Suprapubic skin (tissue), 4 donors: Measurements from ENCODE around the gene RING1. TPM values are rescaled to one million over a fixed set of nuclear protein-coding genes. Genes with fewer than 3 reads are reported as not detected.

Experiments used
- DNase-seq, 2 donors: peaks; one replicate each; pipeline ENCODE4 v3.0.0-alpha.2; 2019; ENCODE audit warnings: low spot score in 2 of 2
- H3K27ac ChIP-seq: fragments of 200-600 bp; sonication (generic); one replicate; pipeline ENCODE4 v1.5.1; 2019
- H3K27me3 ChIP-seq: fragments of 200-600 bp; sonication (generic); one replicate; pipeline ENCODE4 v1.5.1; 2019
- H3K36me3 ChIP-seq: fragments of 200-600 bp; sonication (generic); one replicate; pipeline ENCODE4 v1.5.1; 2019
- H3K4me1 ChIP-seq: fragments of 200-600 bp; sonication (generic); one replicate; pipeline ENCODE4 v1.5.1; 2019
- H3K4me3 ChIP-seq: fragments of 200-600 bp; sonication (generic); one replicate; pipeline ENCODE4 v1.5.1; 2019; ENCODE audit warnings: mild to moderate bottlenecking
- H3K9me3 ChIP-seq: fragments of 200-600 bp; sonication (generic); one replicate; pipeline ENCODE4 v1.5.1; 2019
- EP300 ChIP-seq: sonication (generic); formaldehyde crosslinking; IDR thresholded peaks from one replicate; pipeline ENCODE4 v1.6.1; 2017; ENCODE audit warnings: antibody characterized with exemption
- POLR2A ChIP-seq, 2 donors: fragments of 450-650 bp; IDR thresholded peaks; one replicate each; pipeline ENCODE4 v1.6.1; 2017; ENCODE audit warnings: antibody characterized with exemption in 2 of 2, mild to moderate bottlenecking in 2 of 2, moderate library complexity in 2 of 2
- POLR2AphosphoS5 ChIP-seq, 3 donors: sonication (generic); formaldehyde crosslinking; IDR thresholded peaks; one replicate each; pipeline ENCODE4 v1.6.1; 2017; ENCODE audit warnings: antibody characterized with exemption in 3 of 3
- WGBS: methylation state at CpG from one replicate; pipeline ENCODE4 v1.1.5; 2018; 5-methylcytosine and 5-hydroxymethylcytosine counted together
- total RNA-seq, 4 donors: library from RNA; depleted of rRNA; stranded (reverse); fragments of >200 nt; gene quantifications; one replicate each; pipeline ENCODE4 v1.1.0, GENCODE V29; 2016
- TF ChIP-seq, protein P1 (sequence below), 2 donors: fragments of 200-600 bp in 1 of 2; fragments of 450-650 bp in 1 of 2; sonication (generic) in 1 of 2; IDR thresholded peaks; one replicate each; pipeline ENCODE4 v1.5.1; 2016 to 2019; ENCODE audit warnings: antibody characterized with exemption in 2 of 2, mild to moderate bottlenecking in 1 of 2, moderate library complexity in 1 of 2

Gene RING1
- total RNA-seq, 4 donors from 2014 or later = 11.5 to 18.1 (median 14.9) TPM

DNA sequence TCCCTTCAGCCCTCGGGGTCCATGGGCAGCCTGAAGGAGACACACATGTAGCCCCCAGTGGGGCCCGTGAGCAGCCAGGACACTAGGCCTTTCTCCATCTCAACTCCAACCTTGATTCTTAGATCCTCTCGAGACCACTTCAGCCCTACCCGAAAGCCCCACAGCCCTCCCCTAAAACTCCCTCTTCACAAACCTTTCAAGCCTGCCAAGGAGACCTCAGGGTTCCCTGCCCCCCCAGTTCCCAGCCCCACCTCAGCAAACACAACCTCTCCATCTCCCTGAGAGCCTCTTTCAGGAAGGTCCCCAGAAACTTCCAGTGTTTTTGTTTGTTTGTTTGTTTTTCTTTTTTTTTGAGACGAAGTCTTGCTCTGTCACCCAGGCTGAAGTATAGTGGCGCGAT, 27.2 kb upstream of the RING1 start:
- H3K27me3 ChIP-seq = peaks cover 8% of the 10 kb centered on the region
- TF ChIP-seq POLR2AphosphoS5 (IDR thresholded peaks at IDR 0.05) (no peak), POLR2A (IDR thresholded peaks at IDR 0.05) (no peak)
- no peaks in the 10 kb centered on the region for H3K4me1 ChIP-seq
- H3K4me3 ChIP-seq = no peak overlapping the region
- no peaks in the 10 kb centered on the region for H3K36me3 ChIP-seq
- H3K27ac ChIP-seq = no peak overlapping the region
- WGBS = 93% methylated on average over 7 of the region's 7 CpGs
- no peaks in the 10 kb centered on the region for H3K9me3 ChIP-seq
- DNase-seq = no peak

DNA sequence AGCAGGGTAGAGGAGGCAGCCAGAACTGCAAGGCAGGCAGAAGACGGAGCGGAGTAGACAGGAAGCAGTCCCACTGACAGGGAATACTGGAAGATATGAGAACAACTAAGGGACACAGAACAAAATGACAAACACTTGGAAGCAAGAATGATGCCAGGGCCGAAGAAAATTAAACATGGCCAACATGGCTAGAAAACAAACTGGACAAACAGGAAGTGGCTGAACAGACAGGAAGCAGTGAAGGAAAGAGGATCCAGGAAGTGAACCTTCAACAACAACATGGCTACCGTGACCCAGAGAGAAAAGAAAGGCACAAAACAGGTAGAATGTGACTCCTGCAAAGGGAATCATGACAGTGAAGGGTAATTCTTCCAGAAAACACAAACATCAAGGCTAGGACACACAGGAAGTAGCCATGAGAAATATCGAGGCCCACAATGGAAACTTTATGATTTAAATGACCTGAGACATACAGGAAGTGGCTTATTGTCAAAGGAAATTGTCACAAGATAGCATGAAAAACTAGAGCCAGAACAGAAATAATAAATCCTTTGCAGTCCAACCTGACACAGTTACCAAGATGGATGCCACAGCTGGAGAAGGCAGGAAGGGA, 25.1 kb upstream of the RING1 start:
- no peaks in the 10 kb centered on the region for H3K9me3 ChIP-seq
- TF ChIP-seq, protein P1, sequence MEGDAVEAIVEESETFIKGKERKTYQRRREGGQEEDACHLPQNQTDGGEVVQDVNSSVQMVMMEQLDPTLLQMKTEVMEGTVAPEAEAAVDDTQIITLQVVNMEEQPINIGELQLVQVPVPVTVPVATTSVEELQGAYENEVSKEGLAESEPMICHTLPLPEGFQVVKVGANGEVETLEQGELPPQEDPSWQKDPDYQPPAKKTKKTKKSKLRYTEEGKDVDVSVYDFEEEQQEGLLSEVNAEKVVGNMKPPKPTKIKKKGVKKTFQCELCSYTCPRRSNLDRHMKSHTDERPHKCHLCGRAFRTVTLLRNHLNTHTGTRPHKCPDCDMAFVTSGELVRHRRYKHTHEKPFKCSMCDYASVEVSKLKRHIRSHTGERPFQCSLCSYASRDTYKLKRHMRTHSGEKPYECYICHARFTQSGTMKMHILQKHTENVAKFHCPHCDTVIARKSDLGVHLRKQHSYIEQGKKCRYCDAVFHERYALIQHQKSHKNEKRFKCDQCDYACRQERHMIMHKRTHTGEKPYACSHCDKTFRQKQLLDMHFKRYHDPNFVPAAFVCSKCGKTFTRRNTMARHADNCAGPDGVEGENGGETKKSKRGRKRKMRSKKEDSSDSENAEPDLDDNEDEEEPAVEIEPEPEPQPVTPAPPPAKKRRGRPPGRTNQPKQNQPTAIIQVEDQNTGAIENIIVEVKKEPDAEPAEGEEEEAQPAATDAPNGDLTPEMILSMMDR (IDR thresholded peaks at IDR 0.05) = no peak
- TF ChIP-seq EP300 (no peak), POLR2A (IDR thresholded peaks at IDR 0.05) (no peak)
- H3K27ac ChIP-seq = no peak overlapping the region
- H3K4me1 ChIP-seq = no peaks in the 10 kb centered on the region
- peaks cover 8% of the 10 kb centered on the region for H3K27me3 ChIP-seq
- no peaks in the 10 kb centered on the region for H3K36me3 ChIP-seq
- no peak overlapping the region for H3K4me3 ChIP-seq
- WGBS = 79% methylated on average over 5 of the region's 5 CpGs
- no peak for DNase-seq

DNA sequence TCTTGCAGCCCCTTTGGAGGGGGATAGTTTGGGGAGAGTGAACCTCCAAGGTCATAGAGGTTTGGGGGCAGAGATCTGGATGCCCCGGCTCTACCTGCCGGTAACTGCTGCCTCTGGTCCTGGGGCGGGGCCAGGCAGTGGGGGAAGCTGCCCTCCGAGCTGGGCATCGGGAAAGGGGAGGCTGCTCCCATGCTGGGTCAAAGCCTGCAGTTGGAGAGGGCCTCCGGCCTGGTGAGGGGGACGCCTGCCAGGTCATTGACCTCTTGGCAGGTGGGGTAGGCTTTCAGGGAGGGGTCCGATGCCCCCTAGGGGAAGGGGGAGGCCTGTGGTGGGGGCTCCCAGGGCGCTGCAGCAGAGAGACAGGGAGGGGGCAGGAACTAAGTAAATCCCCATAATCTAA, 23.1 kb upstream of the RING1 start:
- H3K9me3 ChIP-seq = no peaks in the 10 kb centered on the region
- H3K27ac ChIP-seq = no peak overlapping the region
- H3K27me3 ChIP-seq = peaks cover 8% of the 10 kb centered on the region
- H3K36me3 ChIP-seq = no peaks in the 10 kb centered on the region
- no peaks in the 10 kb centered on the region for H3K4me1 ChIP-seq
- 75% methylated on average over 9 of the region's 9 CpGs for WGBS
- no peak for TF ChIP-seq EP300
- TF ChIP-seq POLR2AphosphoS5 (IDR thresholded peaks at IDR 0.05) = no peak
- TF ChIP-seq, protein P1 (IDR thresholded peaks at IDR 0.05) = no peak
- no peak for TF ChIP-seq POLR2A (IDR thresholded peaks at IDR 0.05)
- no peak for DNase-seq
- H3K4me3 ChIP-seq = no peak overlapping the region

DNA sequence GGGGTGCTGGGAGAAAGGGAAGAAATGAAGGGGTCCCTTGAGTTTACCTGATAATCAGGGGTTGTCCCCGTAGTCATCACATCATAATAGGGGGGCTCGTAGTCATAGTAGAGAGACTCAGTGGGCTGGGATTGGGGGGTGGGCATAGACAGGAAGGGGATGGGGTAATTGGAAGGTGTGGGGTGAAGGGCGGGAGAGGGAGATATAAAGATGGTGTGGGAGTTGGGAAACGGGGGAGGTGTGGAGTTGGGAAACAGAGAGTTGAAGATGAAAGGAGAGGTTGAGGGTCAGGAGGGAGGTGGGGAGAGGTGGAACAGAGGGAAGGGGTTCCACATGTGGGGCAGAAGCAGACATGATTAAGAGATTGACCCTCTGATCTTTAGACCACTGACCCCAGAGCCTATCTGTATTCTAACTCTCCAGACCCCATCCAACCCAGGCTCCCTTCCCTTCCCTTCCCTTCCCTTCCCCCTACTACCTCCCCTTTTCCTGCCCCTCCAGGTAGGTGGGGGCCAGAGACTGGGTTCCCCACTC, 22.6 kb upstream of the RING1 start:
- Histone ChIP-seq H3K4me3 (no peak overlapping the region), H3K36me3 (no peaks in the 10 kb centered on the region), H3K27me3 (peaks cover 8% of the 10 kb centered on the region), H3K9me3 (no peaks in the 10 kb centered on the region), H3K4me1 (no peaks in the 10 kb centered on the region), H3K27ac (no peak overlapping the region)
- no peak for DNase-seq
- TF ChIP-seq POLR2AphosphoS5 (IDR thresholded peaks at IDR 0.05) = no peak
- 86% methylated on average over 4 of the region's 4 CpGs for WGBS

DNA sequence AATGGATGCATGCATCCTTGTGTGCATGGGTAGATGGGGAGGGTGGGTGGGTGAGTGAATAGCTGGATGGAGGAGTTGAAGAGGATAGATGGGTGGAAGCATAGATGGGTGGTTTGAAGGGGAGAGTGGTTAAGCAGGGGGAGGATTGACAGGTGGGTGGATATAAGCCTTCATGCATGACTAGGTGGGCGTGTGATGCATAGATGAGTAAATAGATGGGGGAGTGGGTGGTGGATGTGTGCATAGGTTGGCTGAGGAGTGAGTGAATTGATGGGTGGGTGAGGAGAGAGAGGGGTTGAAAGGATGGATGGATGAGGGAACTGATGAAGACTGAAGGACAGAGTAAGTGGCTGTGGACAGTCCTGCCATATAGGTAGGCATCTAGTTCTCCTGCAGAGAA, 20.5 kb upstream of the RING1 start:
- peaks cover 10% of the 10 kb centered on the region for H3K4me1 ChIP-seq
- WGBS = 97% methylated on average over 1 of the region's 1 CpG
- peaks cover 21% of the 10 kb centered on the region for H3K27me3 ChIP-seq
- H3K27ac ChIP-seq = no peak overlapping the region
- no peak overlapping the region for H3K4me3 ChIP-seq
- no peak for TF ChIP-seq EP300
- TF ChIP-seq POLR2AphosphoS5 (IDR thresholded peaks at IDR 0.05) = no peak
- TF ChIP-seq, protein P1 (IDR thresholded peaks at IDR 0.05) = no peak
- TF ChIP-seq POLR2A (IDR thresholded peaks at IDR 0.05) = no peak
- no peaks in the 10 kb centered on the region for H3K9me3 ChIP-seq
- DNase-seq = no peak
- H3K36me3 ChIP-seq = no peaks in the 10 kb centered on the region

DNA sequence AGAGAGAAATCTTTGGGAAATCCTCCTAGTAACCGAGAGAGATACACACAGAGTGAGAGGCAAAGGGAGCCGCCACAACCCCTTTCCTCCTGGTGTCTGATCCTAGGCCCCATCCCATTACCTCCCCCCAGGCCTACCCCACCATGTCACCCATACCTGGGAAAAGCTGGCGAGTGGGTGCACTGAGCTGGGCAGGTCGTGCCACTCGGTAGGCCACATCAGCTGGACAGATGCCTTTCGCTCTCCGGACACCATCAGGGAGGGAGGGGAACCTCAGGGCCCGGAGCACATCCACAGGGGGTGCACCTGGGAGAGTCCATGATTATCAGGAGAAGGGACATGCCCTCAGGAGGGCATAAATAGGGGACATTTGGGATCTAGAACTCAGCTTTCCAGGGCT, 19.1 kb upstream of the RING1 start:
- WGBS = 86% methylated on average over 5 of the region's 8 CpGs

More for the DNA sequence above, 19.1 kb upstream of the RING1 start:
- TF ChIP-seq POLR2A (IDR thresholded peaks at IDR 0.05) (no peak), EP300 (no peak), POLR2AphosphoS5 (IDR thresholded peaks at IDR 0.05) (no peak)
- TF ChIP-seq, protein P1 (IDR thresholded peaks at IDR 0.05) = no peak
- H3K9me3 ChIP-seq = no peaks in the 10 kb centered on the region
- H3K4me1 ChIP-seq = peaks cover 17% of the 10 kb centered on the region
- H3K27ac ChIP-seq = no peak overlapping the region
- peaks cover 21% of the 10 kb centered on the region for H3K27me3 ChIP-seq
- H3K4me3 ChIP-seq = no peak overlapping the region
- peaks cover 2% of the 10 kb centered on the region for H3K36me3 ChIP-seq
- DNase-seq = no peak
